H1 (cell line): ENCODE results near the gene SLC43A2. TPM values are rescaled to one million over a fixed set of nuclear protein-coding genes. Genes with fewer than 3 reads are reported as not detected.

Source experiments
- CTCF ChIA-PET: fragments of 300-600 bp; sonication (Branson Sonifier 250); formaldehyde crosslinking; loops from one replicate; lab custom pipeline; 2021; ENCODE audit not compliant: partially characterized antibody; lab: Charles Lee
- POLR2A ChIA-PET: fragments of 300-600 bp; sonication (Branson Sonifier 250); formaldehyde crosslinking; loops from one replicate; lab custom pipeline; 2021; ENCODE audit warnings: inconsistent platforms; ENCODE audit not compliant: partially characterized antibody; lab: Charles Lee
- DNase-seq, 2 experiments: peaks; one replicate each; pipeline versions ENCODE4 v3.0.0 to v3.0.0-alpha.2; 2010 to 2022; ENCODE audit warnings: low spot score in 2 of 2, low read depth in 1 of 2, mixed read lengths in 1 of 2
- FAIRE-seq: peaks from 2 replicates; lab custom pipeline; 2011; peaks lifted over from hg19 to GRCh38; lab: Jason Lieb, UNC
- H2AFZ ChIP-seq: 2 replicates; pipeline ENCODE4 v1.8.1; 2012; ENCODE audit warnings: low read length, inconsistent platforms
- H2AK5ac ChIP-seq: 2 replicates; pipeline ENCODE4 v1.6.1; 2013; ENCODE audit warnings: low read depth, low read length
- H2BK120ac ChIP-seq: replicated peaks from 2 replicates; pipeline ENCODE3; 2013; ENCODE audit warnings: low read depth, low read length, inconsistent platforms
- H2BK12ac ChIP-seq: 2 replicates; pipeline ENCODE4 v1.6.1; 2013; ENCODE audit warnings: low read depth, low read length
- H2BK15ac ChIP-seq: 2 replicates; pipeline ENCODE4 v1.6.1; 2013; ENCODE audit warnings: low read length
- H2BK20ac ChIP-seq: 2 replicates; pipeline ENCODE4 v1.6.1; 2013; ENCODE audit warnings: low read length
- H2BK5ac ChIP-seq: 2 replicates; pipeline ENCODE4 v1.6.1; 2013; ENCODE audit warnings: low read depth, low read length
- H3K14ac ChIP-seq: 2 replicates; pipeline ENCODE4 v1.6.1; 2013; ENCODE audit warnings: inconsistent platforms; ENCODE audit not compliant: insufficient read length
- H3K18ac ChIP-seq: 2 replicates; pipeline ENCODE4 v1.6.1; 2013; ENCODE audit warnings: low read length; ENCODE audit errors: extremely low read depth
- H3K23ac ChIP-seq: 2 replicates; pipeline ENCODE4 v1.6.1; 2013; ENCODE audit warnings: inconsistent platforms; ENCODE audit not compliant: insufficient read length
- H3K23me2 ChIP-seq: 2 replicates; pipeline ENCODE4 v1.6.1; 2013; ENCODE audit warnings: low read depth, low read length
- H3K27ac ChIP-seq: 2 replicates; pipeline ENCODE4 v1.6.1; 2011; ENCODE audit warnings: low read depth, low read length, inconsistent platforms
- H3K27me3 ChIP-seq, 4 experiments: replicated peaks in 1 of 4; 1 replicate in 1 of 4; 2 replicates in 3 of 4; pipeline versions ENCODE4 v1.6.1 to v1.8.1; 2011 to 2013; ENCODE audit warnings: low read length in 3 of 4, mild to moderate bottlenecking in 3 of 4, inconsistent platforms in 2 of 4, mixed read lengths in 2 of 4, moderate library complexity in 1 of 4; ENCODE audit not compliant: control insufficient read depth in 3 of 4, insufficient read depth in 3 of 4; ENCODE audit errors: extremely low read depth in 1 of 4
- H3K36me3 ChIP-seq, 4 experiments: 2 replicates each; pipeline versions ENCODE4 v1.6.1 to v1.8.1; 2011 to 2013; ENCODE audit warnings: mild to moderate bottlenecking in 4 of 4, low read length in 3 of 4, moderate library complexity in 2 of 4, control low read depth in 1 of 4, inconsistent platforms in 1 of 4; ENCODE audit not compliant: insufficient read depth in 4 of 4, control insufficient read depth in 2 of 4
- H3K4ac ChIP-seq: replicated peaks from 2 replicates; pipeline ENCODE3; 2013; ENCODE audit warnings: low read length, low read depth, mixed read lengths, inconsistent platforms; ENCODE audit not compliant: insufficient read length
- H3K4me1 ChIP-seq, 4 experiments: replicated peaks in 1 of 4; 1 replicate in 1 of 4; 2 replicates in 3 of 4; pipeline versions ENCODE4 v1.6.1 to v1.8.1; 2011 to 2013; ENCODE audit warnings: low read length in 3 of 4, inconsistent platforms in 2 of 4, mixed read lengths in 1 of 4; ENCODE audit not compliant: insufficient read depth in 4 of 4, control insufficient read depth in 3 of 4
- H3K4me2 ChIP-seq, 2 experiments: 2 replicates each; pipeline versions ENCODE4 v1.6.1 to v1.8.1; 2011 to 2013; ENCODE audit warnings: low read depth in 2 of 2, low read length in 2 of 2, control low read depth in 1 of 2, inconsistent platforms in 1 of 2, mild to moderate bottlenecking in 1 of 2; ENCODE audit not compliant: insufficient read depth in 1 of 2
- H3K4me3 ChIP-seq, 4 experiments: fragments of 200-600, 300-600 bp in 1 of 4; sonication (generic), shearing (Covaris generic), sonication (Bioruptor Twin) in 1 of 4; 2 replicates each; pipeline versions ENCODE4 v1.5.1 to v1.8.1; 2011 to 2016; ENCODE audit warnings: low read length in 4 of 4, low read depth in 3 of 4, control low read depth in 2 of 4, inconsistent platforms in 2 of 4, mild to moderate bottlenecking in 2 of 4, mixed read lengths in 1 of 4, moderate library complexity in 1 of 4; ENCODE audit not compliant: insufficient read depth in 2 of 4; ENCODE audit errors: extremely low read depth in 1 of 4
- H3K56ac ChIP-seq: replicated peaks from 2 replicates; pipeline ENCODE3; 2013; ENCODE audit warnings: low read depth, mild to moderate bottlenecking, mixed read lengths, low read length, inconsistent platforms; ENCODE audit not compliant: insufficient read length
- H3K79me1 ChIP-seq: 2 replicates; pipeline ENCODE4 v1.6.1; 2013; ENCODE audit warnings: low read depth, low read length, control low read depth
- H3K79me2 ChIP-seq, 2 experiments: 2 replicates each; pipeline versions ENCODE4 v1.6.1 to v1.8.1; 2012 to 2013; ENCODE audit warnings: low read length in 2 of 2, mild to moderate bottlenecking in 2 of 2, inconsistent platforms in 1 of 2; ENCODE audit not compliant: insufficient read depth in 2 of 2, control insufficient read depth in 1 of 2
- H3K9ac ChIP-seq, 4 experiments: replicated peaks in 1 of 4; 1 replicate in 1 of 4; 2 replicates in 3 of 4; pipeline versions ENCODE4 v1.6.1 to v1.8.1; 2011 to 2013; ENCODE audit warnings: low read depth in 3 of 4, low read length in 3 of 4, control low read depth in 2 of 4, mild to moderate bottlenecking in 2 of 4, moderate library complexity in 2 of 4, inconsistent platforms in 1 of 4; ENCODE audit errors: extremely low read depth in 1 of 4
- H3K9me3 ChIP-seq, 2 experiments: 2 replicates each; pipeline versions ENCODE4 v1.6.1 to v1.8.1; 2012 to 2013; ENCODE audit warnings: mild to moderate bottlenecking in 2 of 2, moderate library complexity in 2 of 2, control low read depth in 1 of 2, inconsistent platforms in 1 of 2, low read depth in 1 of 2, low read length in 1 of 2, mixed read lengths in 1 of 2; ENCODE audit not compliant: insufficient read depth in 2 of 2
- H4K20me1 ChIP-seq, 2 experiments: replicated peaks in 1 of 2; 2 replicates each; pipeline versions ENCODE3 to v1.8.1; 2011 to 2013; ENCODE audit warnings: inconsistent platforms in 2 of 2, low read length in 2 of 2, mild to moderate bottlenecking in 1 of 2; ENCODE audit not compliant: insufficient read depth in 2 of 2, control insufficient read depth in 1 of 2
- H4K5ac ChIP-seq: 2 replicates; pipeline ENCODE4 v1.6.1; 2013; ENCODE audit warnings: low read length, low read depth, mixed read lengths, inconsistent platforms; ENCODE audit not compliant: insufficient read length
- H4K8ac ChIP-seq: 2 replicates; pipeline ENCODE4 v1.8.0; 2013; ENCODE audit warnings: mild to moderate bottlenecking, moderate library complexity, low read length, inconsistent platforms; ENCODE audit not compliant: insufficient read depth; ENCODE audit errors: extremely low read depth
- H4K91ac ChIP-seq: replicated peaks from 2 replicates; pipeline ENCODE3; 2013; ENCODE audit warnings: low read length, mixed read lengths, inconsistent platforms; ENCODE audit not compliant: insufficient read length
- ASH2L ChIP-seq: fragments of 200-600, 300-600 bp; sonication (generic); IDR thresholded peaks from one replicate; pipeline ENCODE4 v1.7.1; 2017; ENCODE audit warnings: low read length
- BCL11A ChIP-seq, 2 experiments: IDR thresholded peaks; one replicate each; pipeline ENCODE4 v1.6.1; 2011; ENCODE audit warnings: low read depth in 2 of 2, low read length in 2 of 2, mild to moderate bottlenecking in 2 of 2
- CHD2 ChIP-seq: IDR thresholded peaks from 2 replicates; pipeline ENCODE4 v1.6.1; 2012; ENCODE audit warnings: low read length, improper control_type of control experiment
- GABPA ChIP-seq: IDR thresholded peaks from 2 replicates; pipeline ENCODE4 v1.6.1; 2011; ENCODE audit warnings: mild to moderate bottlenecking, low read length, moderate library complexity, borderline replicate concordance; ENCODE audit not compliant: insufficient read depth
- HDAC2 ChIP-seq, 2 experiments: fragments of 300-600 bp in 1 of 2; sonication (generic) in 1 of 2; IDR thresholded peaks; 2 replicates each; pipeline ENCODE4 v1.6.1; 2011 to 2012; ENCODE audit warnings: low read depth in 2 of 2, low read length in 2 of 2, mild to moderate bottlenecking in 2 of 2, moderate library complexity in 2 of 2, borderline replicate concordance in 1 of 2, inconsistent platforms in 1 of 2
- JUND ChIP-seq: IDR thresholded peaks from 2 replicates; pipeline ENCODE4 v1.6.1; 2011; ENCODE audit warnings: mild to moderate bottlenecking, improper control_type of control experiment, low read length
- NANOG ChIP-seq: IDR thresholded peaks from 2 replicates; pipeline ENCODE4 v1.6.1; 2011; ENCODE audit warnings: low read length, low read depth, mild to moderate bottlenecking, inconsistent platforms; ENCODE audit not compliant: insufficient read depth, poor library complexity, severe bottlenecking
- SIN3A ChIP-seq, 2 experiments: IDR thresholded peaks in 1 of 2; conservative IDR thresholded peaks in 1 of 2; 2 replicates each; pipeline ENCODE4 v1.6.1; 2011 to 2012; ENCODE audit warnings: low read length in 2 of 2, improper control_type of control experiment in 1 of 2, low read depth in 1 of 2, mild to moderate bottlenecking in 1 of 2
- SIX5 ChIP-seq: IDR thresholded peaks from 2 replicates; pipeline ENCODE4 v1.6.1; 2011; ENCODE audit warnings: mild to moderate bottlenecking, low read depth, low read length
- SP1 ChIP-seq: IDR thresholded peaks from 2 replicates; pipeline ENCODE4 v1.6.1; 2011; ENCODE audit warnings: low read depth, low read length
- TAF1 ChIP-seq: IDR thresholded peaks from 2 replicates; pipeline ENCODE4 v1.6.1; 2011; ENCODE audit warnings: mild to moderate bottlenecking, low read depth, low read length
- WGBS, 2 experiments: shearing (Covaris generic) in 1 of 2; methylation state at CpG; one replicate each; pipeline versions ENCODE4 v1.1.6 to v1.1.7; 2013 to 2015; ENCODE audit warnings: low lambda C conversion rate in 2 of 2, mixed read lengths in 2 of 2, inconsistent platforms in 1 of 2, low coverage in 1 of 2, missing lambda C conversion rate in 1 of 2; ENCODE audit not compliant: insufficient replicate concordance in 2 of 2, insufficient coverage in 1 of 2, insufficient read length in 1 of 2; ENCODE audit errors: extremely low coverage in 1 of 2, missing lambda C conversion rate in 1 of 2; 5-methylcytosine and 5-hydroxymethylcytosine counted together
- polyA plus RNA-seq, 7 experiments: library from polyadenylated mRNA; depleted of rRNA in 3 of 7; stranded (reverse) in 5 of 7; unstranded in 2 of 7; fragments of >200 nt in 5 of 7; fragments of 200-250 nt in 2 of 7; gene quantifications; 1 replicate in 5 of 7; 2 replicates in 1 of 7; 4 replicates in 1 of 7; pipeline versions ENCODE4 v1.2.1 to v1.2.3, GENCODE V29; 2011 to 2013; ENCODE audit warnings: missing spikeins in 2 of 7, mixed read lengths in 2 of 7
- total RNA-seq: library from RNA; stranded (reverse); fragmentation: NEBNext Ultra II Directional; extraction: Animal tissue kit (Norgen Biotek cat#: 25700); gene quantifications from 2 replicates; pipeline ENCODE4 v1.2.1, GENCODE V29; 2021

SLC43A2 gene
- total and polyA plus RNA-seq, 2 of the 8 experiments (the other 6 are each of a cell fraction or from before 2014, with no cell fraction given), result 6.6 to 10.5 TPM

DNA sequence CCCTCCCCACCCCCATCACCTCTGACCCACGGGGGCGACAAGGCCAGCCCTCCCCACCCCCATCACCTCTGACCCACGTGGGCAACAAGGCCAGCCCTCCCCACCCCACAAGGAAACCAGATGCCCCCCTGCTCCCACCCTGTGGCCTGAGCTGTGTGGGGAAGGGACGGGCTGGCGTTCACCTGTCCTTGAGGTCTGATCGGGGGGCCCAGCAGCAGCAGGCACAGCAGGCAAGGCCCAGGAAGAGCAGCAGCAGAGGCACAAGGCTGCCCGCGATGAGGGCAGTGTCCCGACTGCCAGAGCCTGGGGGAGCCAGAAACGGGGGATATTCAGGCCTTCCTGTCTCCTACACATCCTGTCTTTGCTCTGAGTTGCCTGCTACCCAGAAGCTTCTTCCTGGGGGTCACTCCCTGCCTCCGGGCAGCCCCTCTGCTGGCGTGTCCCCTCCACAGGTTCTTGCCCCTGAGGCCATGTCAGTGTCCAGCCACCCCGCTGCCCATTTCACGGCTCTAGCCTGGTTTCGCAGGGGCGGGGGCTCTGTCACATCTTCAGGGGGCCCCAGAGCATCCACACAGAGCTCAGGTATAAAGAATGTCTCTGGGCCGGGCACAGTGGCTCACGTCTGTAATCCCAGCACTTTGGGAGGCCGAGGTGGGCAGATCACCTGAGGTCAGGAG is 10.1 kb upstream of the SLC43A2 start:
- H4K5ac ChIP-seq, result no peak overlapping the region
- 0 out of 2 replicates have a peak overlapping the region, but pooled peaks have one; percentile 72 for H2BK15ac ChIP-seq
- no peak overlapping the region for H2BK12ac ChIP-seq
- H3K27ac ChIP-seq, result no peak overlapping the region; the same call in 1 of the 2 replicates
- H3K23me2 ChIP-seq, result peaks cover 5% of the 10 kb centered on the region; the same call in 1 of the 2 replicates
- CTCF ChIA-PET, result interaction anchor here (0.8 to 4.4 kb wide), 5 partner anchors 9 to 105 kb away, joined by 4 to 36 read pairs (median 7); partner anchors contain the start of gene SLC43A2
- H2BK20ac ChIP-seq, result no peak overlapping the region
- POLR2A ChIA-PET, result interaction anchor here (0.8 to 4.6 kb wide), 5 partner anchors 9 to 438 kb away, joined by 3 to 29 read pairs (median 6); partner anchors contain the start of gene SLC43A2
- no peak overlapping the region for H3K18ac ChIP-seq
- no peaks in the 10 kb centered on the region for H3K79me2 ChIP-seq
- no peak overlapping the region for H3K4me3 ChIP-seq
- H3K27me3 ChIP-seq, result peaks cover 0 to 4% (median 2%) of the 10 kb centered on the region in 4 experiments; a peak in 2 of 7 replicates
- H3K56ac ChIP-seq, result no peak overlapping the region
- peak overlapping the region; percentile 65 for H4K91ac ChIP-seq
- no peak overlapping the region for H3K4me2 ChIP-seq
- no peak overlapping the region for H3K4ac ChIP-seq
- DNase-seq, result no peak
- H4K8ac ChIP-seq, result no peak overlapping the region
- 0 out of 2 replicates have a peak overlapping the region, but pooled peaks have one; percentile 35 for H2BK5ac ChIP-seq
- no peak overlapping the region for H2BK120ac ChIP-seq
- H2AK5ac ChIP-seq, result no peak overlapping the region
- H3K23ac ChIP-seq, result no peak overlapping the region
- H3K14ac ChIP-seq, result no peak overlapping the region
- 82% methylated on average over 14 of the region's 19 CpGs; no CpG with 5 or more reads in 1 of the 2 experiments for WGBS, 2 experiments
- 0 out of 8 replicates have a peak, but pooled peaks cover 0 to 2% (median 0%) of the 10 kb centered on the region in 4 experiments for H3K36me3 ChIP-seq
- no peak overlapping the region for H2AFZ ChIP-seq
- no peaks in the 10 kb centered on the region for H3K9me3 ChIP-seq
- peaks cover 0 to 24% (median 12%) of the 10 kb centered on the region in 4 experiments; a peak in 5 of 7 replicates for H3K4me1 ChIP-seq
- H4K20me1 ChIP-seq, result no peaks in the 10 kb centered on the region
- H3K79me1 ChIP-seq, result no peaks in the 10 kb centered on the region
- FAIRE-seq, result no peak
- no peak overlapping the region for H3K9ac ChIP-seq
- TF ChIP-seq SIX5, result no peak
- TF ChIP-seq SIN3A (conservative IDR thresholded peaks at IDR 0.05 in 1 of 2, IDR thresholded peaks at IDR 0.05 in 1 of 2; ENCODE audit: low read depth in 1 of 2, low read length in 2 of 2), result no peak
- TF ChIP-seq CHD2, result no peak
- TF ChIP-seq SP1, result no peak
- no peak for TF ChIP-seq ASH2L
- TF ChIP-seq BCL11A (IDR thresholded peaks at IDR 0.05; ENCODE audit: low read depth in 2 of 2, low read length in 2 of 2), result no peak
- TF ChIP-seq NANOG, result no peak
- TF ChIP-seq HDAC2 (IDR thresholded peaks at IDR 0.05; ENCODE audit: borderline replicate concordance in 1 of 2, low read depth in 2 of 2, low read length in 2 of 2), result no peak
- TF ChIP-seq GABPA, result no peak
- no peak for TF ChIP-seq JUND
- TF ChIP-seq TAF1, result no peak
